Activated naive CD8-positive, alpha-beta T cell (primary cell): ENCODE measurements around the gene PYY.
"Not testable (repeated sequence)": the region's sequence is repeated elsewhere in the genome, so short reads cannot be mapped to it uniquely, and the experiment has no call there.

Source experiments
- H3K27ac Mint-ChIP-seq: one replicate; pipeline ENCODE4 v1.8.0; 2021; ENCODE audit warnings: mixed read lengths
- H3K27me3 Mint-ChIP-seq: one replicate; pipeline ENCODE4 v1.8.0; 2021; ENCODE audit warnings: mixed read lengths
- H3K36me3 Mint-ChIP-seq: one replicate; pipeline ENCODE4 v1.8.0; 2021; ENCODE audit warnings: mixed read lengths
- H3K4me1 Mint-ChIP-seq: one replicate; pipeline ENCODE4 v1.8.0; 2021; ENCODE audit warnings: low read depth, mixed read lengths
- H3K4me3 Mint-ChIP-seq: one replicate; pipeline ENCODE4 v1.8.0; 2021; ENCODE audit warnings: mild to moderate bottlenecking, mixed read lengths
- H3K9me3 Mint-ChIP-seq: one replicate; pipeline ENCODE4 v1.8.0; 2021; ENCODE audit warnings: low read depth, mixed read lengths

The PYY gene

DNA sequence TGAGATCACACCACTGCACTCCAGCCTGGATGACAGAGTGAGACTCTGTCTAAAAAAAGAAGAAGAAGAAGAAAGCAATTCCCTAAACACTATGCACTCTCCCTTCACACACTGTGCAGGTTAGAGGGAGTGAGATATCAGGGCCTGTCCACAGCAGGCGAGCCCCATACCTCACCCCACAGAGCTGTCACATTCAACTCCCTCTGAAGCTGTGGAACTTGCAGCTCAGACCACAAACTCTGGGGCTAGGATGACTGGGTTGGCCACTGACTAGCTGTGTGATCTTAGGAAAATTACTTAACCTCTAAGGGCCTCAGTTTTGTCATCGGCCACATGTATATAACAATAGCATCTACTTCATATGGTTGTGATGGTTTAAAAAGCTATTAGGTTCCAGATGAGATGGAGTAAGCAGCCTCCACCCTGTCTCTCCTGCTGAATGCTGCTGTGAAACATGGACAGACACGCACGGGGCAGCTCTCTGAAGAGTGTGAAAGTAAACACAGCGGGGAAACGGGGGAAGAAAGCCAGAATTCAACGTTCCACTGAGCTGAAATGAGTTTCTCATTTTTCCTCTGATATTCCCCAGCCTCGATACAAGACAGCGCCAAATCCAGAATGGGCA is 13.6 kb upstream of the PYY start:
- peaks cover 2% of the 10 kb centered on the region for H3K27me3 Mint-ChIP-seq
- no peak overlapping the region for H3K4me3 Mint-ChIP-seq
- no peaks in the 10 kb centered on the region for H3K36me3 Mint-ChIP-seq
- H3K9me3 Mint-ChIP-seq: no peaks in the 10 kb centered on the region
- H3K4me1 Mint-ChIP-seq: peaks cover 5% of the 10 kb centered on the region
- no peak overlapping the region for H3K27ac Mint-ChIP-seq

DNA sequence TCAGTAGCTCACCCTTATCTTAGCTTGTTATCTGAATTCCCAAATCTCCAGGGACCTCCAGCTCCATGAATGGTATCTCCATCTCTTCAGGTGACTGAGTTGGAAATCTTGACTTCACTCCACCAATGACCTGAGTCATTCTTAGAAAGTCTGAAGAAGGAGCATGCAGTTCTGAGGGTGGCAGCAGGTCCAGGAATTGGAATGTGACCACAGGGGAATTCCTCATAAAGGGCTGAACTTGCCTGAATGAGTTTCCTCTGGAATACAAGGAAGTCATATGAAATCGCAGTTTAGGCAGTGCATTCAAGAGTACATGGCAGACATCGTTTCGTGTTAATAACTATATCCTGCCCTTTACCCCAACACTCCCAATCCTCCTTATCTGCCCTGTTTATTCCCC is 12.5 kb upstream of the PYY start:
- Mint-ChIP-seq H3K36me3 (no peaks in the 10 kb centered on the region), H3K4me3 (no peak overlapping the region), H3K27ac (no peak overlapping the region), H3K9me3 (no peaks in the 10 kb centered on the region), H3K4me1 (no peaks in the 10 kb centered on the region), H3K27me3 (peaks cover 5% of the 10 kb centered on the region)

DNA sequence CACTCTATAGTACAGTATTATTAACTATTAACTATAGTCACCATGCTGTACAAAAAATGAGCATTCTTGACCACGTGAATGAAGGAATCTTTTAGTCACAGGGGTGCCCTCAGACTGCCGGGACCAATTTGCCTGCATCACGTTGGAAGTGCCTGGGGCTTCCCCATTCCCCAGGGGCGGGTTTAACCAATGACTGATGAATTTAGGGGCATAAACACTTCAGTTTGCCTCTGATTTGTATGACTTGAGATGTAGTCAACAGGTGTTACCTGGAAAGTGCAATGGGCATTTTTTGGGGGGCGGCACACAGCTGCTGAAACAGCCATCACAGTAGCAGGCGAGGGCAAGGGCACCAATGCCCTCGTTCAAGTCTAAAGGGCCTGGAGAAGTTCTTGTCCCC is 8.7 kb upstream of the PYY start:
- Mint-ChIP-seq H3K27ac (no peak overlapping the region), H3K27me3 (peaks cover 5% of the 10 kb centered on the region), H3K4me1 (no peaks in the 10 kb centered on the region), H3K4me3 (no peak overlapping the region), H3K36me3 (no peaks in the 10 kb centered on the region), H3K9me3 (no peaks in the 10 kb centered on the region)

DNA sequence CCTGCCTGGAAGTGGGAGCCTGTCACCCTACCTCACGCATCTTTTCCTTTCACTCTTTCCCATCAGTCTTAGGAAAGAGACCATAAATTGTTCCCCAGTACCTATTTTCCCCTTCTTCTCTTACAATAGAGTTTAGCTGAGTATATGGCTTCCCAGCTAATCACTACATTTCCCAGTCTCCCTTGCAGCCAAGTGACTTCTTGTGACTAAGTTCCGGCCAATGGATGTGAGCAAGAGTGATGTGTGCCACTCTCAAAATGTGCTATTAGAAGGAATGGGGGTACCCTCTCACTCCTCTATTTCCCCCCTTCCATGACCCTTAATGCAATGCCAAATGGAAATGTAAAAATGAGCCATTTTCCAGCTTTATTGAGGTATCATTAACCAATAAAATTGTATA is 8.2 kb upstream of the PYY start:
- Mint-ChIP-seq H3K27me3 (peaks cover 5% of the 10 kb centered on the region), H3K4me3 (no peak overlapping the region), H3K9me3 (no peaks in the 10 kb centered on the region)

DNA sequence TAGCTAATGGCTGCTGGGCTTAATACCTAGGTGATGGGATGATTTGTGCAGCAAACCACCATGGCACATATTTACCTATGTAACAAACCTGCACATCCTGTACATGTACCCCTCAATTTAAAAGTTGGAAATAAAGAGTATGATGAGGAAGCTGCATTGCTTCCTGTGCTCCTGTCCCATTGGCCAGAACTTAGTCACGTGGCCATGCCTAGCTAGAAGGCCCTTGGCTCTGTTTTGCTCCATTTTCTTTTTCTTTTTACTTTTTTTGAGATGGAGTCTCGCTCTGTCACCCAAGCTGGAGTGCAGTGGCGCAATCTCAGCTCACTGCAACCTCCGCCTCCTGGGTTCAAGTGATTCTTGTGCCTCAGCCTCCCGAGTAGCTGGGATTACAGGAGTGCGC is 7.6 kb upstream of the PYY start:
- H3K4me1 Mint-ChIP-seq, H3K36me3 Mint-ChIP-seq, H3K27ac Mint-ChIP-seq, H3K27me3 Mint-ChIP-seq, H3K4me3 Mint-ChIP-seq, H3K9me3 Mint-ChIP-seq: not testable (repeated sequence)

More for the DNA sequence above, 8.2 kb upstream of the PYY start:
- H3K36me3 Mint-ChIP-seq: no peaks in the 10 kb centered on the region
- no peak overlapping the region for H3K27ac Mint-ChIP-seq
- H3K4me1 Mint-ChIP-seq: no peaks in the 10 kb centered on the region

DNA sequence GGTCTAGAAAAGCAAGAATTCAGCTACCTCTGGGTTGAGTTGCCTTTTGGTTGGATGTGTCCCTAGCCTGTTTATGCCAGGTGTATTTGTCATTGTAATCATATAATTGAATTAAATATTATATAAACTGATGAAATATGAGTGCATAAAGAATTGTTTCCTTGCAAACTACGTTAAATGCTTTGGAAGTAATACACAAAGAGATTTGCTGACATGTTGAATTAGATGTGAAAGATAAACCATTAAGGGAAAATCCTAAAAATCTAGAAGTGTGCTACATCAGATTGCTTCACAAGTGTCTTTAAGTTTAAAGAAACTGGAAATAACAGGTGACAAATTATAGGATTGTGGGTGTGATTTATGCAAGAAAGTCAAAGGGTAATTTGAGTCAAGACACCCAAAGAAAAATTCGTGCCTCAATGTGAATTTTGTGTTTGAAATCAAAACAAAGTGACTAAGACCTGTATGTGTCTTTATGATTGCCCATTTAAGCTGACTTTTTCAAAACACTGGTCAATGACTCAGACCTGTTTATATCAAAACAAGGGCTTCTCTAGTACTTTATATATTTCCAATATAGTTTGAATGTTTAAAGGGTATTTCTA is 5.1 kb upstream of the PYY start:
- Mint-ChIP-seq H3K4me1 (no peaks in the 10 kb centered on the region), H3K36me3 (no peaks in the 10 kb centered on the region), H3K27me3 (peaks cover 7% of the 10 kb centered on the region), H3K9me3 (no peaks in the 10 kb centered on the region), H3K27ac (no peak overlapping the region), H3K4me3 (no peak overlapping the region)

DNA sequence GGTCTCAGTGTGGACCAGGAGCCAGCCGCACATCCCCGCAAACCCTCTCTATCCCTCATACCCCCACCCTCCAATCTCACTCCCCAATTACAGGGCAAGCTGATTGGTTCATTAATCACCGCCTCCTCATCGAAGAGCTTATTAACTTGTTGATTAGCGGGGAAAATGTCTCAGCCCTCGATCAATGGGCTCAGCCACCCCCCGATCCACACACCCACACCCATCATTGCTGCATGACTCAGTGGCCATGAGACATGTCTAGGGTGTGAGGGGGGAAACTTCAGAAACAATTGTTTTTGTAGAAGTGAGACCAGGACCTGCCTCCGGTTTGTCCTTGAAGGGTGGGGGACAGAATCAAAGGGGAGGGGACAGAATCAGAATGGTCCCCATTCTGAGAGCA is 2.5 kb upstream of the PYY start:
- no peak overlapping the region for H3K4me3 Mint-ChIP-seq
- peaks cover 1% of the 10 kb centered on the region for H3K4me1 Mint-ChIP-seq
- no peaks in the 10 kb centered on the region for H3K9me3 Mint-ChIP-seq
- H3K27me3 Mint-ChIP-seq: peaks cover 13% of the 10 kb centered on the region
- no peaks in the 10 kb centered on the region for H3K36me3 Mint-ChIP-seq
- H3K27ac Mint-ChIP-seq: no peak overlapping the region

DNA sequence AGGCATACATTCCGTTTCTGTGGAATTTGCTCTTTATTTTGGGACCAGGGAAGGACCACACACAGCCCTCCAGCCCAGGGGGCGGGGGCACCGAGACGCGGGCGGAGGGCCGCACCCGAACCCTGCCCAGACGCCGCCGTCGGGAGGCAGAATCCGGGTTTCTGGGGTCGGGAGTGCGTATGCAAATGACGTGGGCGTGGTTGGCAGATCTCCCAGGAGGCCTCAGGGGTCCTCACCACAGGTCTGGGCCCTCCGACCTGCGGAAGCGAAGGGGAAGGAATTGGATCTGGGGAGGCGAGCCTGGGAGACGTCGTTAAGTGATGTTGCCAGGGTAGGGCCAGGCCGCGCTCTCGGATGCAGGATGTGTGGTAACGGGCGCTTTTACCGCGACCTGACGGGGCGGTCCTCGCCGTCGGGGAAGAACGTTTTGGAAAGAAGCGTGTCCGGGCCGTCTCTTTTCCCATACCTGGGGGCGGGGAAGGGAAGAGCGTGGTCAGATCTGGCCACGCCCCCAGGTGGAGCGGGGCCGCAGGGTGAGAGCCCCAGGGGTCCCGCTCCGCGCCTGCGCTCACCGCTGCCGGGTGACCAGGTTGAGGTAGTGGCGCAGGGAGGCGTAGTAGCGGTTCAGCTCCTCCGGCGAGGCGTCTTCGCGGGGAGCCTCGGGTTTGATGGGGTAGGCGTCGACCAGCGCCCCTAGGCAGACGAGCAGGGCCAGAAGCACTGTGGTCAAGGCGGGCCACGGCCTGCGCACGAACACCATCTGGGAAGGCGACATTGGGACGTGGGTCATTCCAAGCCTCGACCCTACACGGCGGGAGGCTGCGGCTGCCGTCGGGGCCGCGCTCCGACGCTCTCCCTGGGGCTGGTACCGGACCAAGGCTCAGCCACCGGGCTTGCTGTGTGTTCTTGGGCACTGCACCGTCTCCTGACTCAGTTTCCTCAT is 745 bp downstream of the PYY start:
- Mint-ChIP-seq H3K9me3 (no peaks in the 10 kb centered on the region), H3K4me1 (peaks cover 1% of the 10 kb centered on the region), H3K27ac (no peak overlapping the region), H3K27me3 (peaks cover 17% of the 10 kb centered on the region), H3K4me3 (peak overlapping the region; percentile 52), H3K36me3 (no peaks in the 10 kb centered on the region)

DNA sequence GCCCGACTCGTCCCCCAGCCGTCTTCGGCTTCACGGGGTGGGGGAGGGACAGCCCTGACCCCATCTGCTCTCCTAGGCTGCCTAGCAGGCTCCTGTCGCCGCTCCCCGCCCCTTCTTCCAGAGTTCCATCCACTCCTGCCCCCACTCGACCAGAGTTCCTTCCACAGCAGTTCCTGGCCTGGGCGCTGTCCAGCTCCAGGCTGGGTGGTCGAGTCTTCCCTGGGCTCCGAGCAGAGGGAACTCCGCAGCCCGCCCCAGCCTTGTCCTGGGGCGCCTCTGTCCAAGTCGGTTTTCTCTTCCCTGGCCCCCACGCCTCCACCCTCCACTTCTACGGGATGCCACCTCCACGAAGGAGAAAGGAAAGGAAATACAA is 1.4 kb downstream of the PYY start:
- peaks cover 1% of the 10 kb centered on the region for H3K4me1 Mint-ChIP-seq
- no peaks in the 10 kb centered on the region for H3K9me3 Mint-ChIP-seq
- H3K27ac Mint-ChIP-seq: no peak overlapping the region
- no peaks in the 10 kb centered on the region for H3K36me3 Mint-ChIP-seq
- H3K4me3 Mint-ChIP-seq: no peak overlapping the region
- H3K27me3 Mint-ChIP-seq: peaks cover 17% of the 10 kb centered on the region

DNA sequence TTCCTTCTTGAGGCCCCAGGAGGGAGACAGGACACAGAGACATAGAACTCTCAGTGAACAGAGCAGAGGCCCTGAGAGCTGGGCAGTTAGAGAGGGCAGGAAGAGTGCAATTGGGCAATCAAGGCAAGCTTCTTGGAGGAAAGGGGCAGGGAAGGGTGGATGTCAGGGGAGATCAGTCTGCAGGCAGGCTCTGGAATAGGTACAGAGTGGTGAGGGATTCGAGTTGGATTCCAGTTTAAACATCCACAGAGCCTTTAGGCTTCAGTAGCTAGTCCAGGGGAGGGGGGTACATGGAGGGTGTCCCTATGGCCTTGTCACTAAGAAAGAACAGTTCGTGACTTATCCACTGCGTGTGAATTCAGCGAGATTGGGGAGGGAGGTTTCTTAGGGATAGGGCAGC is 2.0 kb downstream of the PYY start:
- peaks cover 17% of the 10 kb centered on the region for H3K27me3 Mint-ChIP-seq
- no peak overlapping the region for H3K27ac Mint-ChIP-seq
- H3K9me3 Mint-ChIP-seq: no peaks in the 10 kb centered on the region

DNA sequence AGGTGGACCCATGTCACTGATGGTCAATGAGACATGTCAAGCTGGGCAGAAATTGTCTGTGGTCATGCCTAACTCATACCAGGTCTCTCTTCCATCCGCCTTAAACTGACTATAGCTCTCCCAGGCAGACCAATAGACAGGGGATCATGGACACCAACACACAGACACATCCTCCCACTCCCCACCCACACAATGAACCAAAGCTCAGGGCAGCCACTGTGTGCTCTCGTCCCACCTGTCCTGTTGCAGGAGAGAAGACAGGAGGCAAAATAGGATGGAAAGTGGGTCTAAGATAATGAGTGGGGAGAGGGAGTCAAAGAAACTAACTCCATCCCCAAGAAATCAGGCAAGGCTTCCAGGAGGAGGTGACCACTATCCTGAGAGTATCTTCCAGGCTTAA is 3.2 kb downstream of the PYY start:
- Mint-ChIP-seq H3K36me3 (no peaks in the 10 kb centered on the region), H3K9me3 (no peaks in the 10 kb centered on the region), H3K27me3 (peaks cover 17% of the 10 kb centered on the region), H3K4me3 (no peak overlapping the region), H3K4me1 (peaks cover 1% of the 10 kb centered on the region), H3K27ac (no peak overlapping the region)

More for the DNA sequence above, 2.0 kb downstream of the PYY start:
- Mint-ChIP-seq H3K4me1 (peaks cover 1% of the 10 kb centered on the region), H3K36me3 (no peaks in the 10 kb centered on the region), H3K4me3 (no peak overlapping the region)

DNA sequence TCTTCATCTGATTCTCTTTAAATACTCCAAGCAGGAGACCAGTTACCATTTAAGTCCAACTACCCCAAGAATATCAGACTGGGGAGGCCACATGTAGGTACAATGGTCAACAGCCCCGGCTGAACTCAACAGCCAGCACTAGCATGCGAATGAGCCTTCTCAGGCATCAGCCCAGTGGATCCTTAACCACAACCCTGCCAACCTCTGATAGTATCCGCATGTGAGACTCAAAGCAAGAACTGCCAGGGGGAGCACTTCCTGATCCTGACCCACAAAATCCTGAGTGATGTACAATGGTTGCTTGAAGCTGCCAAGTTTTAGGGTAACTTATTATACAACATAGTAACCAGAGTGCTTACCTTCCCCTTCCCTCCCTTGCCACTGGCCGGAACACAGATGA is 4.0 kb downstream of the PYY start:
- Mint-ChIP-seq H3K4me1 (peaks cover 1% of the 10 kb centered on the region), H3K27ac (no peak overlapping the region), H3K4me3 (no peak overlapping the region), H3K36me3 (no peaks in the 10 kb centered on the region), H3K9me3 (no peaks in the 10 kb centered on the region), H3K27me3 (peaks cover 17% of the 10 kb centered on the region)

DNA sequence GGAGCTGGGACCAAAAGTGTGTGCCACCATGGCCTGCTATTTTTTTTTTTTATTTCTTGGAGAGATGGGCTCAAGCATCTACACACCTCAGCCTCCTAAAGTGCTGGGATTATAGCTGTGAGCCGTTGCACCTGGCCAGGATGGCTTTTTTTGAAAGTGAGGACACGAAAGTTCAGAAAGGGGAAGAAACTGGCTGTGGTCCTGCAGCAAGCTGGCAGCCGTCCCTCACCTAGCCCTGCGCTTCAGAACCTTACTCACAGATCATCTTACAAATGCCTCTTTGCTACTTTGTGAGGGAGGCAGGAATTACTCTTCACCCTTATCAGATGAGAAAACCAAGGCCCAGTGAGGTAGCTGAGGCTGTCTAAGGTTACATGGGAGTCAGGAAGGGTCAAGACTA is 7.0 kb downstream of the PYY start:
- Mint-ChIP-seq H3K4me3 (no peak overlapping the region), H3K27ac (no peak overlapping the region)

DNA sequence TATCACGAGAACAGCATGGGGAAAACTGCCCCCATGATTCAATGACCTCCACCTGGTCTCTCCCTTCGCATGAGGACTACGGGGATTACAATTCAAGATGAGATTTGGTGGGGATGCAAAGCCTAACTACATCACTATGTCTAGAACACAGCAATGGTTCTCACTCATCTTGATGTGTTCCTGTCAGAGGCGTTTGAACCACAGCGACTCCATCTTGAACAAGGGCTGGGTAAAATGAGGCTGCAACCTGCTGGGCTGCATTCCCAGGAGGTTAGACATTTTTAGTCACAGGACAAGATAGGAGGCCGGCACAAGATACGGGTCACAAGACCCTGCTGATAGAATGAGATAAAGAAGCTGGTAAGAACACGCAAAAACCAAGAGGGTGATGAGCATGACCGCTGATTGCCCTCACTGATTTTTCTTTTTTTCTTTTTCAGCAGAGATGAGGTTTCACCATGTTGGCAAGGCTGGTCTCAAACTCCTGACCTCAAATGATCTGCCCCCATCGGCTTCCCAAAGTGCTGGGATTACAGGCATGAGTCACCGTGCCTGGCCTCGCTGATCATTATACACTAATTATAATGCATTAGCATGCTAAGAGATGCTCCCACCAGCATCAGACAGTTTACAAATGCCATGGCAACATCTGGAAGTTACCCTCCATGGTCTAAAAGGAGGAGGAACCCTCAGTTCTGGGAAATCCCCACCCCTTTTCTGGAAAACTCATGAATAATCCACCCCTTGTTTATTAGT is 8.5 kb downstream of the PYY start:
- Mint-ChIP-seq H3K27me3 (no peaks in the 10 kb centered on the region), H3K36me3 (no peaks in the 10 kb centered on the region), H3K27ac (no peak overlapping the region), H3K4me3 (no peak overlapping the region), H3K9me3 (no peaks in the 10 kb centered on the region), H3K4me1 (peaks cover 3% of the 10 kb centered on the region)

More for the DNA sequence above, 7.0 kb downstream of the PYY start:
- H3K27me3 Mint-ChIP-seq: peaks cover 7% of the 10 kb centered on the region
- H3K9me3 Mint-ChIP-seq: no peaks in the 10 kb centered on the region
- H3K4me1 Mint-ChIP-seq: peaks cover 3% of the 10 kb centered on the region
- H3K36me3 Mint-ChIP-seq: no peaks in the 10 kb centered on the region
